Omental fat pad (tissue), 4 donors: ENCODE data around the gene GGTLC2. TPM values are rescaled to one million over a fixed set of nuclear protein-coding genes. Genes with fewer than 3 reads are reported as not detected.
A peak's percentile ranks its signal among the peaks of the same experiment; 100 is the strongest.
"Not testable (repeated sequence)": the region's sequence is repeated elsewhere in the genome, so short reads cannot be mapped to it uniquely, and the experiment has no call there.

Experiments used
- ATAC-seq: fragments of 150-250 bp; one replicate; pipeline ENCODE4 v1.9.1; 2016; ENCODE audit warnings: mild to moderate bottlenecking, moderate library complexity; ENCODE audit not compliant: low FRiP score
- DNase-seq: peaks from one replicate; pipeline ENCODE4 v3.0.0-alpha.2; 2019; ENCODE audit warnings: low spot score
- CTCF ChIP-seq, 3 donors: fragments of 450-650 bp; IDR thresholded peaks; one replicate each; pipeline ENCODE4 v1.5.1; 2016 to 2017; ENCODE audit warnings: antibody characterized with exemption in 3 of 3, mild to moderate bottlenecking in 3 of 3, moderate library complexity in 2 of 3
- total RNA-seq, 4 donors: library from RNA; depleted of rRNA; stranded (reverse); fragments of >200 nt; gene quantifications; one replicate each; pipeline ENCODE4 v1.1.0, GENCODE V29; 2016

The GGTLC2 gene
- total RNA-seq, 4 donors from 2014 or later, result not detected

GRCh38 chr22:22683668-22684361 is 39.4 kb downstream of the GGTLC2 start:
- no peak for DNase-seq
- no peak for TF ChIP-seq CTCF (IDR thresholded peaks at IDR 0.05)
- ATAC-seq, result no peak

GRCh38 chr22:22684580-22685561 is 40.5 kb downstream of the GGTLC2 start:
- no peak for TF ChIP-seq CTCF (IDR thresholded peaks at IDR 0.05)
- DNase-seq (no peak), ATAC-seq (peak; percentile 81)

GRCh38 chr22:22685586-22685985 is 41.2 kb downstream of the GGTLC2 start:
- ATAC-seq (no peak), DNase-seq (no peak)
- no peak for TF ChIP-seq CTCF (IDR thresholded peaks at IDR 0.05)

- ATAC-seq, DNase-seq: not testable (repeated sequence)
Measured at GRCh38 chr22:22686202-22687115, 42.0 kb downstream of the GGTLC2 start.

GRCh38 chr22:22687638-22688500 is 43.5 kb downstream of the GGTLC2 start:
- TF ChIP-seq CTCF (IDR thresholded peaks at IDR 0.05), result no peak
- DNase-seq (no peak), ATAC-seq (no peak)

GRCh38 chr22:22689621-22690345 is 45.4 kb downstream of the GGTLC2 start:
- ATAC-seq (no peak), DNase-seq (no peak)
- TF ChIP-seq CTCF (IDR thresholded peaks at IDR 0.05), result no peak
